Urothelium cell line (cell line): Measurements from ENCODE around the gene IGFL1.
A peak's percentile ranks its signal among the peaks of the same experiment; 100 is the strongest.
"Not testable (repeated sequence)": the region's sequence is repeated elsewhere in the genome, so short reads cannot be mapped to it uniquely, and the experiment has no call there.

Experiments
- DNase-seq: peaks from one replicate; pipeline ENCODE4 v3.0.0; 2011; ENCODE audit warnings: low spot score, mixed read lengths
- FAIRE-seq: peaks from 2 replicates; lab custom pipeline; 2011; peaks lifted over from hg19 to GRCh38; lab: Jason Lieb, UNC

The IGFL1 gene

DNA sequence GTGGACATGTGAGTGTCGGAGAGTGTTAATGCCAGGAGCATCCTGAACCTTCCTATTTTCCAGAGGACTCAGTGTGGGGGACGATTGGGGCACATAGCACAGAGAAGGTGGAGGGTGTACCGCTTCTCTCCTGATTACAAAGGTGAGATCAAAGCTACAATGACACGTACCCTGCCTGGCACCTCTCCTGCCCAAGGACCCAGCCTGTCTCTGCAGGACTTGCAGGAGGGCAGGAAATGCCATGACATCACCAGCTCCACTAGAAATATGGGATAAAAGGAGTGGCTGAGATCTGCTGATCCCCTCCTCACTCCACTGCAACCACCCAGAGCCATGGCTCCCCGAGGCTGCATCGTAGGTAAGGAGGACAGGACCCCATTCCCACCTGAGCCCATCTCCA lies at the start of gene IGFL1:
IGFL1 (plus strand) TSS at position 301 of the 400 bp plus-strand sequence; CDS start at position 334, 33 bp downstream.
- no peak for FAIRE-seq

DNA sequence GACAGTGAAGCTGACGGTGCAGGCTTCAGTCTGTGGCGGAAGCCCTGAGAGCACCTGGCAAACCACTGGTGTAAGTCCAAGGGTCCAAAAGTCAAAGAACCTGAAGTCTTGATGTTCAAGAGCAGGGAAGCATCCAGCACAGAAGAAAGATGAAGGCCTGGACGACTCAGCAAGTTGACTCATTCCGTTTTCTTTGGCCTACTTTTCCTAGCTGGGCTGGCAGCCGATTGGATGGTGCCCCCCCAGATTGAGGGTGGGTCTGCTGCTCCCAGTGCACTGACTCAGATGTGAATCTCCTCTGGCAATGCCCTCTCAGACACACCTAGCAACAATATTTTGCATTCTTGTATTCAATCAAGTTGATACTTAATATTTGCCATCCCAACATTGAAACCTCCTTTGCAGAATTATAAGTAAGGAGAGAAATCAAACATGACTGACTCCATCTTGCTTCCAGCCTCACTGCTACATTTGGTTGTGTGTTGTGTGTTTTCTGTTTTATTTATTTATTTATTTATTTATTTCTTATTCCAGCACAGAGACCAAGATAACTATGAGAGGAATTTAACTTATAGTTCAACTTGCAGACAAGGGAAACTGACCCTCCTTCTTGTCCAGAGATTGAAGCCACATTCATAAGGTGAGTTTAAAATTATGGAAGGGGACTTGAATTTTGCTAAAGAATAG lies 48.7 kb upstream of the IGFL1 start:
- FAIRE-seq (peak; percentile 40), DNase-seq (peak; percentile 64)

More for the DNA sequence above, at the start of gene IGFL1:
- no peak for DNase-seq

DNA sequence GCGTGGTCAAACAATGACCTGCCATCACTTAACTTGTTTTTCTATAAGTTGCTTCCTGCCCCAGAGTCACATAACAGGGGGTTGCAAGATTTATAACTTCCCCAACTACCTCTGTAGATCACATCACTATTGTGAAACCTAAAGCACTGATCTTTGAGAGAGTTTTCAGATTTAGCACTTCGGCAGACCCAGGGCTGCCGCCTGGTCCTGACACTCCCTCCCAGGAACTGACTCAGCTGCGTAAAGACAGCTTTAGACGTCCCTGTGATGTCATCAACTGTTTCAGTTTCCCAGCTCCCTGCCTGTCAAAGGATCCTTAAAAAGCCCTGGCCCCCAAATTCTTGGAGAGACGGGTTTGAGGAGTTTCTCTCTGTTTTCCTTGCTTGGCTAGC lies 48.2 kb upstream of the IGFL1 start:
- no peak for FAIRE-seq
- DNase-seq: no peak

DNA sequence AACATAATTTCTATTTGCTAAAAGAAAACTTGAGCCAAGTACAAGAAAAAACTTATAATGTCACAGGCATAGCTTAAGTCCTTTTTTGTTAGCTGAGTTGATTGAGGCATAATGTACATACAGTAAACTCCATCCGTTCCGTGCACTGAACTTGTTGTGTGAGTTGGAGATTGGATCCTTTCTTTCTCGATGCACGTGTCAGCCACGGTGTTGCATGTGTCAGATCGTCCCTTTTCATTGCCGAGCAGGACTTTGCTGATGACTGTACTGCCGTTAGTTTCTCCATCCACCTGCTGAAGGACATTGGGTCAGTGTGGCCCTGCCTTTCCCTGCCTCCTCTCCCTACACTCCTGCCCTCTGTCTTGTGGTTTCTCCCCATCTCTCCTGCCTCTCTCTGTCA lies 47.1 kb upstream of the IGFL1 start:
- no peak for FAIRE-seq
- DNase-seq: no peak

DNA sequence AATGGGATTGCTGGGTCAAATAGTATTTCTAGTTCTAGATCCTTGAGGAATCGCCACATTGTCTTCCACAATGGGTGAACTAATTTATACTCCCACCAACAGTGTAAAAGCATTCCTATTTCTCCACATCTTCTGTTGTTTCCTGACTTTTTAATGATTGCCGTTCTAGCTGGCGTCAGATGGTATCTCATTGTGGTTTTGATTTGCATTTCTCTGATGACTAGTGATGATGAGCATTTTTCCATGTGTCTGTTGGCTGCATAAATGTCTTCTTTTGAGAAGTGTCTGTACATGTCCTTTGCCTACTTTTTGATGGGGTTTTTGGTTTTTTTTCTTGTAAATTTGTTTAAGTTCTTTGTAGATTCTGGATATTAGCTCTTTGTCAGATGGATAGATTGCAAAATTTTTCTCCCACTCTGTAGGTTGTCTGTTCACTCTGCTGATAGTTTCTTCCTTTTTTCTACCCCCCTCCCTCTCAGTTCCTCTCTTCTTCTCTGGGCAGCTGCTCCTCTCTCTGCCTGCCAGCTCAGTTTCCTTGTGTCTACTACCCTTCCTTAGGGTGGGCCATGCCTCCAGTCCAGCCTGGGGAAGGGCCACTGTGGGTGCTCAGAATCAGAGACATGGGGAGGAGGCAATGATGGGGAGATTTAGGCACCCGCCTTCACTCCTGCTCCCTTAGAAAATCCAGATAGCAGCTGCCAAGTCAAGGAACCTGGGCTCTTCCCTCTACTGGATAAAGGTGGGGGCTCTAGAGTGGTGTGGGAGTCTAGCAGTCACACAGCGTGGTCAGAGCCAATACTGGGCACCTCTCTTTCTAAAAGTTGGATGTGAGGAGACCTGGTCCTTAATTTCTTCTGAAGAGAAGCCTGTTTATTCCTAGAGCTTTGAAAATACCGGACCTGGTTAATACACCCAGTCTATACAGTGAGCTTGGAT lies 44.5 kb upstream of the IGFL1 start:
- FAIRE-seq, DNase-seq: not testable (repeated sequence)

DNA sequence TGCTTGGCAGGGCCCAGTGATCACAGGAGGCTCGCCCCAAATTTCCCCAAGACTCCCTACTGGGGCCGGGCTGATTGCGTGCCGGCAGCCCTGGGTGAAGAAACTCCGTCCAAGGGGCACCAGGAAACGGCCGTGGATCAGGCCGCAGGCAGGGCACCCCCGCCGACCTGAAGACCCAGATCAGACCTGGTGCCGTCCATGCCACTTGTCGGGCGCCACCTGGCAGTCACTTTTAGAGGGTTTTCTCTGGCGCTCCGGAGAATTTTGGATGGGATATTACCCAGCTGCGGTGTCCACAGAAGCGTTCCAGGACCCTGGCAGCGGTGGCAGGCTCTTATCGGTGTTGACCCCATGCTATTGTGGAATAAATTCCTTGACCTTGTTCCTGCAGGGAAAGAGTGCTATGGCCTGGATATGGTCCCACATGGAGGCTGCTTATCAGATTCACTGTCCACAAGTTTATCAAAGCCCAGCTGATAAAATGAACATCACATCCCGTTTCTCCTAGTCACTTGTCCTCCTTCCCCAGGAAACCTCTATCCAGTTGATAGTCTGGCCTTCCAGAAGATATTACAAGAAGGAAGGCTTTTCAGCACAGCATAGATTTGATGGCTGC lies 43.3 kb upstream of the IGFL1 start:
- no peak for DNase-seq
- FAIRE-seq: no peak

DNA sequence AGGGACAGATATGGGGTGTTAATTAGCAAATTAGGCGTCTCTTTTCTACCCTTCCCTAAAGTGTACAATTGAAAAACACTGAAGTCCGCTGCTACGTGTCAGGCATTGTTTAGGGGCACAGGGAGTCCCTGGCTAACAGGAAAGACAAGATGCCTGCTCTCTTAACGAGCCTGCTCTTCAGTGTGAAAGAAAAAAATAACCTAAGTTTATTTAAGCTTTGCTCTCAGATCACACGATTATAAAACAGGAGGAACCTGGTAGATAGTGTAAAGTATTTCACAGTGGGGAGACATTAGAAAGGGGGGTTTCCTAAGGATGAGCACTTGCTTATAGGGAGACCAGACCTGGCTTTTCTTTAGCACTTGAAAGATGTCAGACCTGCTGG lies 42.8 kb upstream of the IGFL1 start:
- DNase-seq: no peak
- no peak for FAIRE-seq

DNA sequence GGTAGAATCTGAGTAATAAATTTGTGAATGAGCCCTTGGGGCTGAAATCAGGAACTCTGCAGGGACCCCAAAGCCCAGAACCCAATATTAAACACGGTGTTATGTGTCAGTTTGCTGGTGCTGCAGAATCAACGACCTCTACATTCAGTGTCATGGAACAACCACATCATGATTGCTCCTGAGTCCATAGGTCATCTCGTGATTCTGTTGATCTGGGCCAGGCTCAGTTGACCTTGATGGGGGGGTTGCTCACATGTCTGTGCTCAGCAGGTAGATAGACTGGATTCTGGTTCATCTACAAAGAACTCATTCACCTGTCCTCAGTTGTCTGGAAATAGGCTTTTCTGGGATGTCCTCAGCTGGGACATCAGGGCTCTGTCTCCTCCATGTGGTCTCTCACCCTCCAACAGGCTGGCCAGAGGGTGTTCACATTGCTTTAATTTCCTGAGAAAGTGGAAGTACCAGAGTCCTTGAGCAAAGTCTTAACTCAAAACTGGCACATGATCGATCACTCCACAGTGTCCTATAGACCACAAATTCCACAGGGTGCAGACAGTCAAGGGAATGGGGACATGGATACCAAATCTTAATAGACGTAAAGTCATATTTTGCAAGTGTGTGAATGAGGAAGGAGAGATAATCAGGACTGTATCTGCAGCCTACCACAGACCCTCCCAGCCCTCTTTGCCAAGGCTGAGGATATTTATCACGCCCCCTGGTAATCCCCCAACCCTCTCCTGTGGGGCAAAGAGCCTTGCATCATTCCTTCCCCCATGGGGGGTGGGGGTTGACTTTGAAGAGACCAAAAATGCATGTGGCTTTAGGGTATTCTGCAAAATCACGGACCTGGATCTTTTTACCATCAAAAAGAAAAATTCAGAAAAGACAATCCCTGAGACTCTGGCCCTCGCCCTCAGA lies 39.3 kb upstream of the IGFL1 start:
- DNase-seq (no peak), FAIRE-seq (no peak)

DNA sequence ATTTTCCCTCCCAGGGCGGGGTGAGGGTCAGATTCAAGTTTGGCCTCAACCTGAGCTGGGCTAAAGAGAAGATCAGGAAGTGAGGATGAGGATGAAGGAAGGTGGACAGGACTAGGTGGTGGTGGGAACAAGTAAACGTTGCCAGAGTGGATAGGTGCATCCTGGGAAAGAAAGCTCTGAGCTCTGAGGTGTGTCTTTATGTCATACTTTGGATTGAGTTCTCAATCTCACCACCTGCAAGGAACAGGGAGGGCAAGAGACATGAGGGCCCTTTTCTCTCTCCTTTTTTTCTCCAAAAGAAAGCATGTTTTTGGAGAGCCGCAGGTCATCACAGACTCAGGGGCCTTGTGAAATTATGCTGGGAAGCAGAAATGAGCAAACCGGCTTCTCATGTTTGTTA lies 38.2 kb upstream of the IGFL1 start:
- no peak for FAIRE-seq

DNA sequence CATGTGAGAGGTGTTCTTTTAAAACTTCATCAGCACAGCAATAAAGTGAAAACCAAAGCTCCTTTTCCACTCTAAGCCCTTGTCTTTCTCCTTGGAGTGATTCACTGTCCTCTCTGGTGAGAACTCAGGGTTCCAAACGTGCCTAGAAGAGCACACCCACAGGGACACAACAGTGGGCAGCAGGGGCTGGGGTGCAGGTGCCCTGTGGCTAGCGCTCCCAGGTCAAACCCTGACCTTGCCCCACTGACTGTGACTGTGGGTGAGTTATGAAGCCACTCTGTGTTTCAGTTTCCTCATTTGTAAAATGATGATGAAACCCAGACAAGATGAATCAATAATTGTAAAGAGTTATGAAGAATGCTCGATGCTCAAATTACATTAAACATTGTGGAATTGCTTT lies 37.6 kb upstream of the IGFL1 start:
- FAIRE-seq (no peak), DNase-seq (no peak)

More for the DNA sequence above, 38.2 kb upstream of the IGFL1 start:
- DNase-seq: no peak

DNA sequence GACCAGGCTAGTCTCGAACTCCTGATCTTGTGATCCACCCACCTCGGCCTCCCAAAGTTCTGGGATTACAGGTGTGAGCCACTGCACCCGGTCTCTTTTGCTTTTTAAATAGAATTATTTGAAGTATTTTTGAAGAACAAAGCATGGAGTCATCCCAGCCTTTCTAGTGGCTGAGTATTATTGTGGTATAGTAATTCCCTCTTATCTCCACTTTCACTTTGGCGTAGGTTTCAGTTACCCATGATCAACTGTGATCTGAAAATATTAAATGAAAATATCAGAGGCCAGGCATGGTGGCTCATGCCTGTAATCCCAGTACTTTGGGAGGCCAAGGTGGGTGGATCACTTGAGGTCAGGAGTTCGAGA lies 36.9 kb upstream of the IGFL1 start:
- not testable (repeated sequence) for FAIRE-seq, DNase-seq

DNA sequence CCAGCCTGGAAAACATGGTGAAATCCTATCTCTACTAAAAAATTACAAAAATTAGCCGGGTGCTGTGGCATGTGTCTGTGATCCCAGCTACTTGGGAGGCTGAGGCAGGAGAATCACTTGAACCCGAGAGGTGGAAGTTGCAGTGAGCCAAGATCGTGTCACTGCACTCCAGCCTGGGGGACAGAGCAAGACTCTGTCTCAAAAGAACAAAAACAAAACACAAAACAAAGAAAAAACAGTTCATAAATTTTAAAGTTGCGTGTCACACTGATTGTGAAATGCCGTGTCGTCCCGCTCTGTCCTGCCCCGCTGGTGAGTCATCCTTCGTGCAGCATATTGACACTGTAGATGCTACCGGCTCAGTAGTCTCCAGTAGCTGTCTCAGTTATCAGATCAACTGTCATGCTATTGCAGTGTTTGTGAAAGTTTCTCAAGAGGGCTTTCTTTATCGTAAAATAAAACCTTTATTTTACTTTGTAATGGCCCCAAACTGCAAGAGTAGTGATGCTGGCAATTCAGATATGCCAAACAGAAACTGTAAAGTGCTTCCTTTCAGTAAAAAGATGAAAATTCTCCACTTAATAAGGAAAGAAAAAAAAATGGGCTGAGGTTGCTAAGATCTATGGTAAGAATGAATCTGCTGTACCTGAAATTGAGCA lies 36.4 kb upstream of the IGFL1 start:
- DNase-seq (peak; percentile 69), FAIRE-seq (peak; percentile 90)

DNA sequence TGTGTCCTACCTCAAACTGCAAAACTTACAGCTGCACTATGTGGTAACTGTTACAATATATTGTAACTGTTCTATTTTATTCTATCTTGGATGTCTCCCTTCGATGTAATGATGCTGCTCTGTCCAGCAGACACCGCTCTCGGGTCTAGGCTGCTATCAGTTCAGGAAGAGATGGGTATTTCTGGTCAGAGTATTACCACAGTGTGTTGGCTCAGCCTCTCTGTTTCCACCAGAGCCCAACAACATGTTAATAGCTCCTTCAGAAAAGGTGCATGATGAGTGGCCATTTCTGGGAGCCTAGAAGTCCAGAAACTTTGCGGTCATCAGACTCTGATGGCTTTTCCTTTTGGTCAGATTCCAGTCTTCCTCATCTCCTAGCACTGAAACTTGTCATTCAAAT lies 35.9 kb upstream of the IGFL1 start:
- no peak for FAIRE-seq
- DNase-seq: no peak

DNA sequence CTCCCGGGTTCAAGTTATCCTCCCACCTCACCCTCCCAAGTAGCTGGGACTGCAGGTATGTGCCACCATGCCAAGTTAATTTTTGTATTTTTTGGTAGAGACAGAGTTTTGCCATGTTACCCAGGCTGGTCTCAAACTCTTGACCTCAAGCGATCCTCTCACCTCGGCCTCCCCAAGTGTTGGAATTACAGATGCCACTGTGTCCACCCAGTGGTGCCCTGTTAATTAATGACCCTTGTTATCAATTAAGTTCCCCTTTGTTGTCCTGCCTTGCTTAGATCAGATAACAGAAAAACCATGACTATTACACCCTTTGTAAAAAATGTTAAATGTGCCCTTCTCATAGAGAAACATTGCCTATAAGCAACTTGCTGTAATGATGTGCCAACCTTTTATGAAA lies 34.4 kb upstream of the IGFL1 start:
- DNase-seq (no peak), FAIRE-seq (no peak)

DNA sequence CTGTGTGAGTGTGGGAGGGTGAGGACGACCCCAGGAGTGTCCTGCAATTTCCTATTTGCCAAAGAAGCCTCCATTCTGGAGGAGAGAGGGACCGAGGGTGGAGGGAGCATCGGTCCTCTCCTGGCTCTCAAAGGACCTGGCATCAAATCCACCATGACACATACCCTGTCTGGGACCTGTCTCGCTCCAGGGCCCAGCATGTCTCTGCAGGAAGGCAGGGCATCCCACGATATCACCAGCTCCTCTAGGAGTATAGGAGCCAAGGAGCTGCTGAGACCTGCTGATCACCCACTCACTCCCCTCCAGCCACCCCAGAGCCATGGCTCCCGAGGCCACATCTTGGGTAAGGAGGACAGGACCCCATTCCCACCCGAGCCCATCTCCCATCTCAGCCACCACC lies 33.6 kb upstream of the IGFL1 start:
- peak; percentile 62 for FAIRE-seq

DNA sequence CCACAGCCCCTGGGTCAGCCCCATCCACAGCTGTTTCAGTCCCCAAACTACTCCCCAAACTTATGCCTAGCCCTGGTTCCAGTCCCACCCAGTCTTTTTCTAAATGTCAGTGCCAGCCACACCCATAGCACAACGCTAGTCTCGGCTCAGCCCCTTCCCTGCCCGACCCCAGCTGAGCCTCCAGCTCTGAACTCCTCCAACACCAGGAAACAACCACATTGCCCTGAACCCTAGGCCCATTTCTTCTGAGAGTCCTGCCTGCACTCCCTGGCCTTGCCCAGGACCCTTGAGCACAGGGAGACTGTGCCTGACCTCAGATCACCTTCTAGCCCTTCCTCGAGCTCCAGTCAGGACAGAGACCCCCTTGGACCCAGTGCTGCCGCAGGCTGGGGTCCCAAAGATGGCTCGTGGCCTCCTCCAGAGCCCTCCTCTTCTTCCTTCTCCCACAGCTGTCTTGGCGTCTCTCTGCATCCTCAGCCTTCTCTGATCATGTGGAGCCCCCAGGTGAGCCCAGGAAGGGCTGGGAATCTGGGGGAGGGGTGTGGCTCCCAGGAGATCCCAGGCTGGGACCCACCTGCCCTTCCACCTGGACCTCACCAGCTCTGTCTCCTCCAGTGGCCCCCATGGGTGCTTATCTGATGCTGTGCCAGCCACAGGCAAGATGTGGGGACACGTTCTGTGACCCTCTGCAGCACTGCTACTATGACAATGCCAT lies 33.0 kb upstream of the IGFL1 start:
- no peak for DNase-seq
- FAIRE-seq: no peak

More for the DNA sequence above, 33.6 kb upstream of the IGFL1 start:
- DNase-seq: not testable (repeated sequence)

DNA sequence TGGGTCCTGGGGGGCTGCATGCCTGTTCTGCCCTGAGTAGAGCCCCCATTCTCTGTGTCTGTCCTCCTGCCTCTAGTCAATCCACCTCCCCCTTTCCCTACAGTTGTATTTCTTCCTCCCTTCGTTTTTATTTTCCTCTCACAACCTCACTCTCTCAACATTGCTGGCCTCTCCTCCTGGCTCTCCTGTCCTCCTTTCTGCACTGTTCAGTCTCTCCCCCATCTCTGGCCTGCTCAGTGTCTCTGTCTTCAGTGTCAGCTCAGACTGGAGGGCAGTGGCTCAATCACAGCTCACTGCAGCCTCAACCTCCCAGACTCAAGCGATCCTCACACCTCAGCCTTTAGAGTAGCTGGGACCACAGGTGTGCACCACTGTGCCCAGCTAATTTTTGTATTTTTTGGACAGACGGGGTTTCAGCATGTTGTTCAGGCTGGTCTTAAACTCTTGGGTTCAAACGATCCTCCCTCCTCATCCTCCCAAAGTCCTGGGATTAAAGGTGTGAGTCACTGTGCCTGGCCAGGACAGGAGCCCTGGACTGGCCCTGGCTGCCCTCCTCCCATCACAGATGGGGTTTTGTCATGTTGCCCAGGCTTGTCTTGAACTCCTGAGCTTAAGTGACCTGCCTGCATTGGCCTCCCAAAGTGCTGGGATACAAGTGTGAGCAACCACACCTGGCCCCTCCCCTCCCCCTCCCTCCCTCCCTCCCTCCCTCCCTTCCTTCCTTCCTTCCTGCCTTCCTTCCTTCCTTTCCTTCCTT lies 32.0 kb upstream of the IGFL1 start:
- no peak for FAIRE-seq
- no peak for DNase-seq

DNA sequence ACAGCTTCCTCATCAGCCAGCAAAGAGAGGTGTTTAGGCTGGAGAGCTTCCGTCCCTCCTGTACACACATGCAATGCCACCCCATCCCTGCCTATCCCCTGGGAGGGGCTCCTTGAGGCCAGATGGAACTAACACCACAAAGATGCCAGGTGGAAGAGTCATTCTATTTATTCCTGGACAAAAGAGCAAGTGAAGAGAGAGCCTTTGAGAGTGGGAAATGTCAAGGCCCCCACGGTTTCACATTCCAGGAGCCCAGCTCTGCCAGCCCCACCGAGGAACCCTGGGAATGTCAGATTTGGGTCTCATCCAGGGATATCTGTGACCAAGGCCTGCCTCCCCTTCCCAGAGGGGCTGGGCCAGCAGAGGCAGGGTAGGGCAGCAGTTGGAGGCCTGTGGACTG lies 30.8 kb upstream of the IGFL1 start:
- FAIRE-seq: peak; percentile 94

More for the DNA sequence above, 30.8 kb upstream of the IGFL1 start:
- DNase-seq: peak; percentile 71
